ENCODE data around the gene MPRIP.

GRCh38 chr17:17215575-17215974 is 173.3 kb downstream of the MPRIP start:
- TF ChIP-seq CTCF (IDR thresholded peaks at IDR 0.05) (no peak), EZH2 (IDR thresholded peaks at IDR 0.05; ENCODE audit: borderline replicate concordance, insufficient read depth, low read depth, low read length, poor library complexity, severe bottlenecking) (no peak)
